H9 (cell line): Measurements from ENCODE around the gene LRRC7. TPM values are rescaled to one million over a fixed set of nuclear protein-coding genes. Genes with fewer than 3 reads are reported as not detected.

Source experiments
- DNase-seq: peaks from one replicate; pipeline ENCODE4 v3.0.0-alpha.2; 2017
- H2AFZ ChIP-seq: one replicate; pipeline ENCODE4 v1.6.1; 2013; ENCODE audit warnings: mild to moderate bottlenecking, low read length, control low read depth, moderate library complexity
- H2AK5ac ChIP-seq: 2 replicates; pipeline ENCODE4 v1.6.1; 2013; ENCODE audit warnings: low read length, control low read depth, mixed read lengths; ENCODE audit not compliant: insufficient read length
- H2BK120ac ChIP-seq: one replicate; pipeline ENCODE4 v1.6.1; 2013; ENCODE audit warnings: low read depth, mild to moderate bottlenecking, low read length, control low read depth, inconsistent platforms; ENCODE audit not compliant: poor library complexity, severe bottlenecking
- H2BK12ac ChIP-seq: 2 replicates; pipeline ENCODE4 v1.6.1; 2013; ENCODE audit warnings: low read length, control low read depth, mixed read lengths, low read depth; ENCODE audit not compliant: insufficient read length
- H2BK15ac ChIP-seq: 2 replicates; pipeline ENCODE4 v1.6.1; 2013; ENCODE audit warnings: low read depth, low read length, control low read depth
- H2BK20ac ChIP-seq: one replicate; pipeline ENCODE4 v1.6.1; 2013; ENCODE audit warnings: low read depth, mild to moderate bottlenecking, low read length, control low read depth, inconsistent platforms; ENCODE audit not compliant: poor library complexity, severe bottlenecking
- H2BK5ac ChIP-seq: 2 replicates; pipeline ENCODE4 v1.6.1; 2013; ENCODE audit warnings: low read length, control low read depth, mixed read lengths; ENCODE audit not compliant: insufficient read length
- H3K14ac ChIP-seq: 2 replicates; pipeline ENCODE4 v1.6.1; 2013; ENCODE audit warnings: low read length, control low read depth; ENCODE audit not compliant: insufficient read depth
- H3K18ac ChIP-seq: 2 replicates; pipeline ENCODE4 v1.6.1; 2013; ENCODE audit warnings: low read depth, mild to moderate bottlenecking, mixed read lengths, low read length, control low read depth; ENCODE audit not compliant: insufficient read length
- H3K23ac ChIP-seq: 2 replicates; pipeline ENCODE4 v1.6.1; 2013; ENCODE audit warnings: low read length, control low read depth, mixed read lengths, low read depth; ENCODE audit not compliant: insufficient read length
- H3K23me2 ChIP-seq: 2 replicates; pipeline ENCODE4 v1.6.1; 2013; ENCODE audit warnings: low read depth, mild to moderate bottlenecking, mixed read lengths, low read length, control low read depth; ENCODE audit not compliant: insufficient read length, poor library complexity, severe bottlenecking
- H3K27ac ChIP-seq: 2 replicates; pipeline ENCODE4 v1.5.1; 2013; ENCODE audit warnings: low read length, control low read depth, mixed read lengths, low read depth; ENCODE audit not compliant: insufficient read length
- H3K27me3 ChIP-seq: 2 replicates; pipeline ENCODE4 v1.6.1; 2013; ENCODE audit warnings: low read length, control low read depth, inconsistent platforms; ENCODE audit not compliant: insufficient read depth
- H3K4ac ChIP-seq: 2 replicates; pipeline ENCODE4 v1.6.1; 2013; ENCODE audit warnings: low read depth, mild to moderate bottlenecking, control low read depth, inconsistent platforms, low read length, moderate library complexity
- H3K4me1 ChIP-seq: 2 replicates; pipeline ENCODE4 v1.6.1; 2013; ENCODE audit warnings: low read length, control low read depth, inconsistent platforms; ENCODE audit not compliant: insufficient read depth
- H3K4me2 ChIP-seq: 2 replicates; pipeline ENCODE4 v1.6.1; 2013; ENCODE audit warnings: low read length, control low read depth, mixed read lengths; ENCODE audit not compliant: insufficient read length, insufficient read depth
- H3K56ac ChIP-seq: 2 replicates; pipeline ENCODE4 v1.6.1; 2013; ENCODE audit warnings: low read depth, mild to moderate bottlenecking, mixed read lengths, low read length, control low read depth; ENCODE audit not compliant: insufficient read length
- H3K79me1 ChIP-seq: 2 replicates; pipeline ENCODE4 v1.6.1; 2013; ENCODE audit warnings: low read depth, mild to moderate bottlenecking, moderate library complexity, low read length, control low read depth, inconsistent platforms; ENCODE audit not compliant: insufficient read depth, poor library complexity, severe bottlenecking
- H3K79me2 ChIP-seq: 2 replicates; pipeline ENCODE4 v1.6.1; 2013; ENCODE audit warnings: low read length, control low read depth, inconsistent platforms; ENCODE audit not compliant: insufficient read depth
- H3K9ac ChIP-seq: 2 replicates; pipeline ENCODE4 v1.6.1; 2013; ENCODE audit warnings: low read length, control low read depth, mixed read lengths; ENCODE audit not compliant: insufficient read length; ENCODE audit errors: extremely low read depth
- H3K9me3 ChIP-seq: one replicate; pipeline ENCODE4 v1.6.1; 2013; ENCODE audit warnings: low read depth, low read length, inconsistent platforms; ENCODE audit not compliant: control insufficient read depth
- H3T11ph ChIP-seq: one replicate; pipeline ENCODE4 v1.6.1; 2013; ENCODE audit warnings: mild to moderate bottlenecking, low read length, control low read depth, inconsistent platforms
- H4K20me1 ChIP-seq: one replicate; pipeline ENCODE4 v1.6.1; 2013; ENCODE audit not compliant: control insufficient read depth, insufficient read length, insufficient read depth
- H4K5ac ChIP-seq: 2 replicates; pipeline ENCODE4 v1.6.1; 2013; ENCODE audit warnings: low read depth, mild to moderate bottlenecking, mixed read lengths, low read length, control low read depth; ENCODE audit not compliant: insufficient read length
- H4K8ac ChIP-seq: replicated peaks from 2 replicates; pipeline ENCODE4 v1.6.1; 2013; ENCODE audit warnings: low read length, control low read depth, mixed read lengths, low read depth; ENCODE audit not compliant: insufficient read length
- H4K91ac ChIP-seq: 2 replicates; pipeline ENCODE4 v1.6.1; 2013; ENCODE audit warnings: low read depth, mild to moderate bottlenecking, moderate library complexity, mixed read lengths, low read length, control low read depth; ENCODE audit not compliant: insufficient read length
- H3K27ac Mint-ChIP-seq, 3 experiments: 2 replicates in 2 of 3; 3 replicates in 1 of 3; pipeline ENCODE4 v1.8.0; 2020 to 2021; ENCODE audit warnings: mixed read lengths in 3 of 3, mild to moderate bottlenecking in 1 of 3, moderate library complexity in 1 of 3
- H3K27me3 Mint-ChIP-seq: 2 replicates; pipeline ENCODE4 v1.8.0; 2021; ENCODE audit warnings: low read depth, mild to moderate bottlenecking, moderate library complexity, mixed read lengths
- H3K36me3 Mint-ChIP-seq, 3 experiments: 2 replicates in 2 of 3; 3 replicates in 1 of 3; pipeline ENCODE4 v1.8.0; 2020 to 2021; ENCODE audit warnings: low read depth in 3 of 3, mixed read lengths in 3 of 3; ENCODE audit not compliant: insufficient read depth in 1 of 3
- H3K4me1 Mint-ChIP-seq, 2 experiments: 2 replicates each; pipeline ENCODE4 v1.8.0; 2020; ENCODE audit warnings: mixed read lengths in 2 of 2
- H3K4me3 Mint-ChIP-seq, 2 experiments: 2 replicates in 1 of 2; 3 replicates in 1 of 2; pipeline ENCODE4 v1.8.0; 2020 to 2021; ENCODE audit warnings: mild to moderate bottlenecking in 2 of 2, mixed read lengths in 2 of 2, moderate library complexity in 1 of 2
- H3K9me3 Mint-ChIP-seq, 2 experiments: 2 replicates in 1 of 2; 3 replicates in 1 of 2; pipeline ENCODE4 v1.8.0; 2020; ENCODE audit warnings: mild to moderate bottlenecking in 2 of 2, mixed read lengths in 2 of 2, moderate library complexity in 1 of 2
- WGBS: extraction: QIAGEN DNeasy Blood & Tissue Kit; methylation state at CpG from one replicate; pipeline ENCODE4 v1.1.7; 2013; ENCODE audit warnings: missing lambda C conversion rate, low lambda C conversion rate, mixed read lengths; ENCODE audit not compliant: insufficient read length; ENCODE audit errors: extremely low coverage; 5-methylcytosine and 5-hydroxymethylcytosine counted together
- long read RNA-seq: library from polyadenylated mRNA; unstranded; transcript quantifications from one replicate; pipeline ENCODE4 v2.0.0, GENCODE V29; 2020
- total RNA-seq: library from RNA; stranded (reverse); gene quantifications from 2 replicates; pipeline ENCODE4 v1.2.1, GENCODE V29; 2021
- TF ChIP-seq, protein P1 (sequence below): fragments of 200-600 bp; sonication (generic); conservative IDR thresholded peaks from 3 replicates; pipeline ENCODE4 v1.8.0; 2021; ENCODE audit warnings: antibody characterized with exemption, mild to moderate bottlenecking

Gene LRRC7
- not detected in 2 replicates for total RNA-seq
- long read RNA-seq, partial matches to known transcripts, result 0 of 4 reads
- long read RNA-seq, other reads (novel, unspliced or antisense), result 4 of 4 reads

DNA sequence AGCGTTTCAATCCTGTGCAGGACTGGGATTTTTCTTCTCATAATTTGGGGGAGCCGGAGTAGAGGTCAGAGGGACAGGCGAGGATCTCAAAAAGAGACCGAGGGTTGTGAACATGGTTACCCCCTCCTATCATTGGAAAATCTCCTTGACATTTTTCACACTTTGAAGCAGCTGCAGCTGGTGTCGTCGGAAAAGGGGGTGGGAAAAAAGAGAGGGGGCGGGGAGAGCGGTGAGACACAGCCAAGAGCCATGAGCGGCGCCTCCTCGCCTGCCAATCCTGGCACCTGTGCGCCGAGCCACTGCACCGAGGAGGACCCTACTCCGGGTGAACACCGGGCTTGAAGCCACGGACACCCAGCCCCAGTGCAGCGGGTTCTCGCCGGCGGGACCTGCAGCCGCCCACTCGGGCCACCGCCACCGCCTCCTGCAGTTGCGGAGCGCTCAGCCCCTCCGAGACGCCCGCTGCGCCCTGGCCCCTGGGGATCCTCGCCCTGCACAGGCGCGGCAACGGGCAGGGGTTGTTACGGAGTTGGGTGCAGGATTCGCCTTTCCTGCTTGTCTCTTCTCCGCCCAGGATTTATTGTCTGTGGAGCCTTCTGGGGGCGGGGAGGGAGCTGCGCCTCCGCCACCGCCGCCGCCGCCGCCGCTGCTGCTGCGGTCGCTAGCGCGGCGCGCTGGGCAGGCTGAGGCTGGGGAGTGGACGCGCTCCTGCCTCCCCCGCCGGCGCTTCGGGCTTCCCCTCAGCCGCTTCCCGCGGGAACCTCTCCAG, at the start of gene LRRC7:
Gene LRRC7, plus strand, starts transcription at position 271 of the 769 bp plus-strand sequence. CDS start 718 bp downstream, outside the sequence.
- peak within 1 kb of the TSS; percentile 84 for H3K4me2 ChIP-seq
- no peaks in the 10 kb centered on the region for H3K4me1 ChIP-seq
- peaks cover 22% of the 10 kb centered on the region for H3K27me3 ChIP-seq
- Mint-ChIP-seq H3K9me3 (no peaks in the 10 kb centered on the region; a peak in 2 of 5 replicates), H3K27ac (no peak within 1 kb of the TSS), H3K4me3 (peak within 1 kb of the TSS; percentile 75 to 92), H3K36me3 (no peaks in the 10 kb centered on the region; a peak in 1 of 7 replicates), H3K27me3 (peaks cover 86% of the 10 kb centered on the region), H3K4me1 (peaks cover 20% of the 10 kb centered on the region in 2 experiments)
- H2BK15ac ChIP-seq, result no peak within 1 kb of the TSS
- H3K9ac ChIP-seq, result no peak within 1 kb of the TSS
- peak; percentile 65 for DNase-seq
- TF ChIP-seq, protein P1, sequence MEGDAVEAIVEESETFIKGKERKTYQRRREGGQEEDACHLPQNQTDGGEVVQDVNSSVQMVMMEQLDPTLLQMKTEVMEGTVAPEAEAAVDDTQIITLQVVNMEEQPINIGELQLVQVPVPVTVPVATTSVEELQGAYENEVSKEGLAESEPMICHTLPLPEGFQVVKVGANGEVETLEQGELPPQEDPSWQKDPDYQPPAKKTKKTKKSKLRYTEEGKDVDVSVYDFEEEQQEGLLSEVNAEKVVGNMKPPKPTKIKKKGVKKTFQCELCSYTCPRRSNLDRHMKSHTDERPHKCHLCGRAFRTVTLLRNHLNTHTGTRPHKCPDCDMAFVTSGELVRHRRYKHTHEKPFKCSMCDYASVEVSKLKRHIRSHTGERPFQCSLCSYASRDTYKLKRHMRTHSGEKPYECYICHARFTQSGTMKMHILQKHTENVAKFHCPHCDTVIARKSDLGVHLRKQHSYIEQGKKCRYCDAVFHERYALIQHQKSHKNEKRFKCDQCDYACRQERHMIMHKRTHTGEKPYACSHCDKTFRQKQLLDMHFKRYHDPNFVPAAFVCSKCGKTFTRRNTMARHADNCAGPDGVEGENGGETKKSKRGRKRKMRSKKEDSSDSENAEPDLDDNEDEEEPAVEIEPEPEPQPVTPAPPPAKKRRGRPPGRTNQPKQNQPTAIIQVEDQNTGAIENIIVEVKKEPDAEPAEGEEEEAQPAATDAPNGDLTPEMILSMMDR, result no peak
- H4K91ac ChIP-seq, result no peak within 1 kb of the TSS
- no peak within 1 kb of the TSS for H4K5ac ChIP-seq
- no peak within 1 kb of the TSS; the same call in 1 of the 2 replicates for H3K14ac ChIP-seq
- H2AK5ac ChIP-seq, result no peak within 1 kb of the TSS
- H3K56ac ChIP-seq, result no peak within 1 kb of the TSS
- H4K20me1 ChIP-seq, result no peaks in the 10 kb centered on the region
- H2BK12ac ChIP-seq, result no peak within 1 kb of the TSS
- no peak within 1 kb of the TSS for H2BK120ac ChIP-seq
- no peak within 1 kb of the TSS for H4K8ac ChIP-seq
- H3K18ac ChIP-seq, result no peak within 1 kb of the TSS
- no peak within 1 kb of the TSS for H3K27ac ChIP-seq
- H2AFZ ChIP-seq, result no peak within 1 kb of the TSS
- H3T11ph ChIP-seq, result no peak within 1 kb of the TSS
- H2BK5ac ChIP-seq, result no peak within 1 kb of the TSS
- H3K4ac ChIP-seq, result no peak within 1 kb of the TSS
- WGBS, result no CpG with 5 or more reads among the region's 62 CpGs
- peaks cover 18% of the 10 kb centered on the region for H3K23me2 ChIP-seq
- H3K23ac ChIP-seq, result no peak within 1 kb of the TSS
- no peaks in the 10 kb centered on the region for H3K79me1 ChIP-seq
- H3K79me2 ChIP-seq, result no peaks in the 10 kb centered on the region
- no peaks in the 10 kb centered on the region for H3K9me3 ChIP-seq
- no peak within 1 kb of the TSS for H2BK20ac ChIP-seq
